GM12878 (cell line): ENCODE data around the gene WWC2. TPM values are rescaled to one million over a fixed set of nuclear protein-coding genes. Genes with fewer than 3 reads are reported as not detected.
A peak's percentile ranks its signal among the peaks of the same experiment; 100 is the strongest.

ENCODE experiments used
- ASH2L ChIP-seq: fragments of 300-600, 200-600 bp; sonication (generic); IDR thresholded peaks from 2 replicates; pipeline ENCODE4 v1.6.1; 2017; ENCODE audit warnings: low read depth, mild to moderate bottlenecking, borderline replicate concordance
- ATF2 ChIP-seq: IDR thresholded peaks from 2 replicates; pipeline ENCODE4 v1.6.1; 2012; ENCODE audit warnings: low read length, inconsistent platforms
- BCL11A ChIP-seq: IDR thresholded peaks from 2 replicates; pipeline ENCODE4 v1.6.1; 2011; ENCODE audit warnings: low read depth, low read length
- CBX5 ChIP-seq: sonication (generic); IDR thresholded peaks from 2 replicates; pipeline ENCODE4 v1.6.1; 2016; ENCODE audit warnings: low read depth, moderate library complexity, mild to moderate bottlenecking, inconsistent platforms
- DPF2 ChIP-seq: fragments of 450-650 bp; IDR thresholded peaks from 2 replicates; pipeline ENCODE4 v1.6.1; 2017; ENCODE audit warnings: mild to moderate bottlenecking
- E4F1 ChIP-seq: fragments of 450-650 bp; IDR thresholded peaks from 2 replicates; pipeline ENCODE4 v1.6.1; 2018; ENCODE audit warnings: borderline replicate concordance, mild to moderate bottlenecking; ENCODE audit not compliant: partially characterized antibody
- ELK1 ChIP-seq: IDR thresholded peaks from 2 replicates; pipeline ENCODE4 v1.6.1; 2012; ENCODE audit warnings: low read depth, low read length, improper control_type of control experiment
- ESRRA ChIP-seq: IDR thresholded peaks from 2 replicates; pipeline ENCODE4 v1.6.1; 2012; ENCODE audit warnings: mild to moderate bottlenecking, low read length, improper control_type of control experiment
- ETV6 ChIP-seq, 2 experiments: fragments of 450-650 bp in 1 of 2; IDR thresholded peaks in 1 of 2; conservative IDR thresholded peaks in 1 of 2; 2 replicates each; pipeline ENCODE4 v1.6.1; 2014; ENCODE audit warnings: antibody characterized with exemption in 1 of 2, borderline replicate concordance in 1 of 2, low read depth in 1 of 2, mild to moderate bottlenecking in 1 of 2, moderate library complexity in 1 of 2
- GATAD2B ChIP-seq: fragments of 450-650 bp; conservative IDR thresholded peaks from 2 replicates; pipeline ENCODE4 v1.6.1; 2017; ENCODE audit warnings: low read depth, mild to moderate bottlenecking, moderate library complexity
- IKZF1 ChIP-seq: fragments of 450-650 bp; conservative IDR thresholded peaks from 2 replicates; pipeline ENCODE4 v1.6.1; 2017; ENCODE audit warnings: antibody characterized with exemption, mild to moderate bottlenecking
- IKZF2 ChIP-seq, 2 experiments: fragments of 450-650 bp; IDR thresholded peaks; 2 replicates each; pipeline ENCODE4 v1.6.1; 2017; ENCODE audit warnings: mild to moderate bottlenecking in 2 of 2, moderate library complexity in 2 of 2
- MTA2 ChIP-seq: fragments of 450-650 bp; IDR thresholded peaks from 2 replicates; pipeline ENCODE4 v1.6.1; 2016; ENCODE audit warnings: low read depth, mild to moderate bottlenecking, moderate library complexity
- NR2F1 ChIP-seq: fragments of 450-650 bp; conservative IDR thresholded peaks from 2 replicates; pipeline ENCODE4 v1.6.1; 2017; ENCODE audit warnings: mild to moderate bottlenecking
- PAX5 ChIP-seq: IDR thresholded peaks from 2 replicates; pipeline ENCODE4 v1.6.1; 2011; ENCODE audit warnings: low read depth, low read length, borderline replicate concordance
- PKNOX1 ChIP-seq: fragments of 450-650 bp; IDR thresholded peaks from 2 replicates; pipeline ENCODE4 v1.6.1; 2016; ENCODE audit warnings: mild to moderate bottlenecking
- RUNX3 ChIP-seq: IDR thresholded peaks from 2 replicates; pipeline ENCODE4 v1.6.1; 2012; ENCODE audit warnings: low read length, inconsistent platforms
- SREBF2 ChIP-seq: IDR thresholded peaks from 2 replicates; pipeline ENCODE4 v1.6.1; 2012; ENCODE audit warnings: mild to moderate bottlenecking, low read length
- TBL1XR1 ChIP-seq: IDR thresholded peaks from 2 replicates; pipeline ENCODE4 v1.6.1; 2012; ENCODE audit warnings: low read depth, low read length, improper control_type of control experiment
- WRNIP1 ChIP-seq: IDR thresholded peaks from 2 replicates; pipeline ENCODE4 v1.6.1; 2011; ENCODE audit warnings: low read depth, low read length, improper control_type of control experiment, borderline replicate concordance
- YBX1 ChIP-seq: fragments of 450-650 bp; IDR thresholded peaks from 2 replicates; pipeline ENCODE4 v1.6.1; 2016; ENCODE audit warnings: antibody characterized with exemption
- ZNF384 ChIP-seq: IDR thresholded peaks from 2 replicates; pipeline ENCODE4 v1.6.1; 2012; ENCODE audit warnings: low read depth, mild to moderate bottlenecking, low read length, improper control_type of control experiment, borderline replicate concordance
- ZZZ3 ChIP-seq: IDR thresholded peaks from 2 replicates; pipeline ENCODE4 v1.6.1; 2011; ENCODE audit warnings: low read depth; ENCODE audit not compliant: control insufficient read depth, insufficient read length
- polyA plus RNA-seq, 11 experiments: library from polyadenylated mRNA; depleted of rRNA in 4 of 11; unstranded in 6 of 11; stranded (reverse) in 5 of 11; fragments of >200 nt; fragmentation: Nextera tagmentation in 4 of 11; fragmentation: Illumina TruSeq in 1 of 11; extraction: Ambion mirVana in 4 of 11; extraction: Trizol in 1 of 11; gene quantifications; 1 replicate in 1 of 11; 2 replicates in 10 of 11; pipeline versions ENCODE4 v1.2.1 to v1.2.3, GENCODE V29; 2011 to 2016; ENCODE audit warnings: inconsistent platforms in 2 of 11, missing spikeins in 2 of 11, low read depth in 1 of 11
- total RNA-seq, 4 experiments: library from RNA; depleted of rRNA in 3 of 4; stranded (reverse); fragments of >200 nt in 3 of 4; fragmentation: Illumina TruSeq in 1 of 4; extraction: Trizol in 1 of 4; gene quantifications; 2 replicates each; pipeline versions ENCODE4 v1.2.1 to v1.2.3, GENCODE V29; 2013 to 2021

Gene WWC2
- total and polyA plus RNA-seq, 10 of the 15 experiments (the other 5 are each of a cell fraction or from before 2014, with no cell fraction given) = 0.02 to 0.72 (median 0.06) TPM; not detected in 3

- TF ChIP-seq DPF2 (peak; percentile 58), GATAD2B (no peak), IKZF2 (IDR thresholded peaks at IDR 0.05) (peak in 1 of 2 experiments; percentile 55; a peak in 3 of 4 replicates), ZNF384 (0 out of 2 replicates have a peak, but pooled peaks have one; percentile 8), TBL1XR1 (no peak), NR2F1 (peak; percentile 63; the same call in 1 of the 2 replicates), WRNIP1 (no peak), ETV6 (conservative IDR thresholded peaks at IDR 0.05 in 1 of 2, IDR thresholded peaks at IDR 0.05 in 1 of 2; ENCODE audit: borderline replicate concordance in 1 of 2, low read depth in 1 of 2) (no peak), MTA2 (peak; percentile 87), ZZZ3 (no peak), YBX1 (no peak), ESRRA (no peak), IKZF1 (peak; percentile 44; the same call in 1 of the 2 replicates), PAX5 (peak; percentile 55; the same call in 1 of the 2 replicates), ELK1 (no peak), ATF2 (0 out of 2 replicates have a peak, but pooled peaks have one; percentile 49), SREBF2 (no peak), BCL11A (peak; percentile 84), RUNX3 (peak; percentile 86), CBX5 (no peak), E4F1 (no peak), ASH2L (no peak), PKNOX1 (no peak)
- TF ChIP-seq, all 136 proteins: peak for 15
These were observed 86.0 kb downstream of the WWC2 start (continued) for GRCh38 chr4:183185018-183185417.
